OCI-LY7 (cell line): ENCODE measurements around the gene PGGT1B. TPM values are rescaled to one million over a fixed set of nuclear protein-coding genes. Genes with fewer than 3 reads are reported as not detected.

Source experiments
- BruUV-seq: library from RNA; stranded (reverse); fragments of 400-500 nt; replicated peaks from 2 replicates; lab custom pipeline; 2021; lab: Mats Ljungman, UMichigan
- CTCF ChIA-PET: fragments of 300-600 bp; sonication (Branson Sonifier 250); formaldehyde crosslinking; loops from one replicate; lab custom pipeline; 2022; ENCODE audit warnings: antibody characterized with exemption; ENCODE audit not compliant: unreplicated experiment; lab: Charles Lee
- POLR2A ChIA-PET: fragments of 300-600 bp; sonication (Branson Sonifier 250); formaldehyde crosslinking; loops from one replicate; lab custom pipeline; 2022; ENCODE audit warnings: antibody characterized with exemption; lab: Charles Lee
- DNase-seq: peaks from one replicate; pipeline ENCODE4 v3.0.0-alpha.2; 2015; ENCODE audit warnings: low spot score
- H2AFZ ChIP-seq: fragments of 200-600 bp; sonication (generic), shearing (Covaris generic); 2 replicates; pipeline ENCODE4 v1.6.1; 2014; ENCODE audit warnings: mild to moderate bottlenecking, antibody characterized with exemption, low read length, moderate library complexity
- H3K27ac ChIP-seq: fragments of 200-600 bp; sonication (generic); 2 replicates; pipeline ENCODE4 v1.5.1; 2014; ENCODE audit warnings: mixed run types, low read depth, mild to moderate bottlenecking, moderate library complexity, low read length, inconsistent platforms; ENCODE audit not compliant: poor library complexity, severe bottlenecking
- H3K36me3 ChIP-seq: fragments of 200-600 bp; sonication (generic); 2 replicates; pipeline ENCODE4 v1.6.1; 2014; ENCODE audit warnings: mild to moderate bottlenecking, antibody characterized with exemption, low read length, moderate library complexity, mixed read lengths; ENCODE audit not compliant: insufficient read depth
- H3K4me1 ChIP-seq: fragments of 200-600 bp; sonication (generic); 2 replicates; pipeline ENCODE4 v1.5.1; 2014; ENCODE audit warnings: mild to moderate bottlenecking, low read length; ENCODE audit not compliant: insufficient read depth, poor library complexity, severe bottlenecking
- H3K4me2 ChIP-seq: fragments of 200-600 bp; sonication (generic); 2 replicates; pipeline ENCODE4 v1.6.1; 2014; ENCODE audit warnings: mild to moderate bottlenecking, low read length
- H3K4me3 ChIP-seq: fragments of 200-600 bp; sonication (generic); 2 replicates; pipeline ENCODE4 v1.5.1; 2014; ENCODE audit warnings: mild to moderate bottlenecking, low read depth, low read length; ENCODE audit not compliant: poor library complexity, severe bottlenecking
- H3K79me2 ChIP-seq: fragments of 200-600 bp; sonication (generic); 2 replicates; pipeline ENCODE4 v1.6.1; 2016; ENCODE audit warnings: low read depth, mild to moderate bottlenecking, low read length, moderate library complexity, mixed read lengths; ENCODE audit not compliant: insufficient read depth
- H3K9me2 ChIP-seq: fragments of 200-600 bp; sonication (generic); 2 replicates; pipeline ENCODE4 v1.6.1; 2016; ENCODE audit warnings: mild to moderate bottlenecking, low read length, mixed read lengths; ENCODE audit not compliant: insufficient read depth
- H3K9me3 ChIP-seq: fragments of 200-600 bp; sonication (generic); 2 replicates; pipeline ENCODE4 v1.6.1; 2014; ENCODE audit warnings: mild to moderate bottlenecking, mixed run types, low read length, mixed read lengths
- H4K20me1 ChIP-seq: fragments of 200-600 bp; sonication (generic); 2 replicates; pipeline ENCODE4 v1.6.1; 2014; ENCODE audit warnings: mild to moderate bottlenecking, antibody characterized with exemption, low read length, moderate library complexity, mixed read lengths; ENCODE audit not compliant: insufficient read depth
- EZH2phosphoT487 ChIP-seq: fragments of 200-600 bp; sonication (generic); IDR thresholded peaks from 2 replicates; pipeline ENCODE4 v1.6.1; 2018; ENCODE audit warnings: low read depth, borderline replicate concordance, mild to moderate bottlenecking, mixed run types, antibody characterized with exemption, low read length, moderate library complexity, mixed read lengths
- intact Hi-C: fragments of 100-400 bp; cut with micrococcal nuclease; formaldehyde crosslinking; loops from one replicate; pipeline ENCODE4 v1.10.0; 2022; ENCODE audit not compliant: unreplicated experiment
- total RNA-seq, 2 experiments: library from RNA; depleted of rRNA in 1 of 2; stranded (reverse); fragments of >200 nt in 1 of 2; shearing (Covaris generic) in 1 of 2; gene quantifications; 2 replicates each; pipeline ENCODE4 v1.2.3, GENCODE V29; 2014 to 2022
- TF ChIP-seq, protein P1 (sequence below): fragments of 200-600 bp; sonication (generic); conservative IDR thresholded peaks from 2 replicates; pipeline ENCODE4 v1.5.1; 2014; ENCODE audit warnings: mild to moderate bottlenecking, antibody characterized with exemption, low read length, moderate library complexity, mixed read lengths

Gene PGGT1B
- total RNA-seq, 2 experiments from 2014 or later, result 19.7 to 54.7 TPM

DNA sequence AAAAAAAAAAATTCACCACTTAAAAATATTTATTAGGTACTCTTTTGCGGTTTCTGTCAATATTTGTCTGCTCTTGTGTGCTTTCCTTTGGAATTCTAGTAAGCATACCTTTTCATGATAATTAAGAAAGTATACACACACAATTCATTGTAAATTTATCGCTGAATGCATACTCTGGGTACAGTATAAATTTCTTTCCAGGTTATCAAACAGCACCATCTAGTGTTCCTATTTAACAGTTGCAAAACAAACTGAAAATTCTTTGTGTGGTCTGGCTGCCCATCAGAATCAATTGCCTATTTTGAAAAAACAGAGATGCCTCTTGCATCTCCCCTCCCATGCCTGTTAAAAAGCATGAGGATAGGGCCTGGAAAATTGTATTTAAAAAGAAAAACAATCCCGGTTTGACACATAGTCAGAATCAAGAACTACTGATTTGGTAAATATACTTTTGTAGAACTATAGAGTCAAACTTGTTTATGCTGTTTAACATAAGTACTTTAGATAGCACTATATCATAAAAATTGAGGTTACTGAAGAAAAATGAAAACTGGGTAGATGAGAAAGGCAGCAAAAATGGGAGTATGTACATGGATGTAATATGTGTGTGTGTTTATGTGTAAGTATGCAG lies 16.2 kb downstream of the PGGT1B start:
- H3K27ac ChIP-seq, result no peak overlapping the region
- no TSS peak for BruUV-seq
- CTCF ChIA-PET, result interaction anchor here (1.3 kb wide), 1 partner anchor 149 kb away, joined by 5 read pairs; no protein-coding TSS in a partner anchor

DNA sequence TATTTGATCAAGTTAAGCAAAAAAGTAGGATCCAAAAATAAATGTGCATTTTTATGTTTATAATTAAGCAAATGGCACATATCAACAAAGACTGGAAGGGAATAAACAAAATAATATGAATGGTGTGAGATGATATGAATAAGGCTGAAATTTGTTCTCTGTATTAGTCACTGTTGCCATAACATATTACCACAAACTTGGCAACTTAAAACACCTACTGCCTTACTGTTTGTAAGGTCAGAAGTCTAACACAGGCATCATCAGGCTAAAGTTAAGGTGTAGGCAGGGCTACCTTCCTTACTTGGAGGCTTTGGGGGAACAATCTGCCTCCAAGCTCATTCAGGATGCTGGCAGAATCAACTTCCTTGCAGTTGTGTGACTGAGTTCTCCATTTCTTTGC lies 19.3 kb downstream of the PGGT1B start:
- Histone ChIP-seq H3K79me2 (peaks cover 24% of the 10 kb centered on the region; the same call in 1 of the 2 replicates), H4K20me1 (peaks cover 5% of the 10 kb centered on the region; the same call in 1 of the 2 replicates), H3K27ac (no peak overlapping the region), H3K4me3 (no peak overlapping the region), H3K4me1 (no peaks in the 10 kb centered on the region), H3K4me2 (no peak overlapping the region), H3K9me3 (no peaks in the 10 kb centered on the region), H3K9me2 (no peaks in the 10 kb centered on the region), H2AFZ (no peak overlapping the region), H3K36me3 (peaks cover 29% of the 10 kb centered on the region)
- BruUV-seq, result no TSS peak
- POLR2A ChIA-PET, result interaction anchor here (1.0 to 1.1 kb wide), 2 partner anchors 19 to 67 kb away, joined by 3 to 5 read pairs; partner anchors contain the start of gene PGGT1B
- CTCF ChIA-PET, result no interaction called here
- no peak for TF ChIP-seq EZH2phosphoT487
- TF ChIP-seq, protein P1, sequence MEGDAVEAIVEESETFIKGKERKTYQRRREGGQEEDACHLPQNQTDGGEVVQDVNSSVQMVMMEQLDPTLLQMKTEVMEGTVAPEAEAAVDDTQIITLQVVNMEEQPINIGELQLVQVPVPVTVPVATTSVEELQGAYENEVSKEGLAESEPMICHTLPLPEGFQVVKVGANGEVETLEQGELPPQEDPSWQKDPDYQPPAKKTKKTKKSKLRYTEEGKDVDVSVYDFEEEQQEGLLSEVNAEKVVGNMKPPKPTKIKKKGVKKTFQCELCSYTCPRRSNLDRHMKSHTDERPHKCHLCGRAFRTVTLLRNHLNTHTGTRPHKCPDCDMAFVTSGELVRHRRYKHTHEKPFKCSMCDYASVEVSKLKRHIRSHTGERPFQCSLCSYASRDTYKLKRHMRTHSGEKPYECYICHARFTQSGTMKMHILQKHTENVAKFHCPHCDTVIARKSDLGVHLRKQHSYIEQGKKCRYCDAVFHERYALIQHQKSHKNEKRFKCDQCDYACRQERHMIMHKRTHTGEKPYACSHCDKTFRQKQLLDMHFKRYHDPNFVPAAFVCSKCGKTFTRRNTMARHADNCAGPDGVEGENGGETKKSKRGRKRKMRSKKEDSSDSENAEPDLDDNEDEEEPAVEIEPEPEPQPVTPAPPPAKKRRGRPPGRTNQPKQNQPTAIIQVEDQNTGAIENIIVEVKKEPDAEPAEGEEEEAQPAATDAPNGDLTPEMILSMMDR, result no peak
- no peak for DNase-seq
- intact Hi-C loops, result no loop called here

More for the DNA sequence above, 16.2 kb downstream of the PGGT1B start:
- Histone ChIP-seq H4K20me1 (peaks cover 5% of the 10 kb centered on the region; the same call in 1 of the 2 replicates), H3K4me1 (no peaks in the 10 kb centered on the region), H3K9me2 (no peaks in the 10 kb centered on the region), H3K4me3 (no peak overlapping the region), H3K4me2 (no peak overlapping the region), H3K79me2 (peaks cover 40% of the 10 kb centered on the region; the same call in 1 of the 2 replicates), H3K9me3 (no peaks in the 10 kb centered on the region), H2AFZ (no peak overlapping the region), H3K36me3 (peaks cover 27% of the 10 kb centered on the region)
- DNase-seq, result peak; percentile 61
- intact Hi-C loops, result loop anchor here (1.0 kb wide), 1 partner anchor 148 kb away; no protein-coding TSS in a partner anchor
- POLR2A ChIA-PET, result interaction anchor here (0.7 to 1.2 kb wide), 2 partner anchors 17 to 150 kb away, joined by 3 to 4 read pairs; no protein-coding TSS in a partner anchor
- TF ChIP-seq, protein P1, result peak; percentile 91
- no peak for TF ChIP-seq EZH2phosphoT487
